Measurements from ENCODE around the gene TMEM69.
"Not testable (repeated sequence)": the region's sequence is repeated elsewhere in the genome, so short reads cannot be mapped to it uniquely, and the experiment has no call there.

TMEM69 gene

DNA sequence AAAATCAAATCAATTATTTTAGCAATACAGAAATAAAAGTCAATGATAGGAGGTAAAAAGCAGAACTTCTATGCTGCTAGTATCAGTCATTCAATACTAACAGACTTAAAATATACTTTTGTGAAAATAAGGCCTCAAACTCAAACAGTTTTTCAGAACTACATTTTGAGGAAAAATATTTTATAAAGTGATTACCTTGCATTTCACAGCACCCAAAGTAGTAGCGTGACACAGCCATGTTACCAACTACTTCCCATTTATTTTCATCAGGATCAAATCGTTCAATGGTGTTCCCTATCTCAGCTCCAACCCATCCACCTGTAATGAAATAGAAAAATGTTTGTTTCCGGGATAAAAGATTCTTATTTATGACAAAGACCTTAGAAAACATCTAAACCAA is 28.7 kb downstream of the TMEM69 start:
- TF ChIP-seq, protein P1, sequence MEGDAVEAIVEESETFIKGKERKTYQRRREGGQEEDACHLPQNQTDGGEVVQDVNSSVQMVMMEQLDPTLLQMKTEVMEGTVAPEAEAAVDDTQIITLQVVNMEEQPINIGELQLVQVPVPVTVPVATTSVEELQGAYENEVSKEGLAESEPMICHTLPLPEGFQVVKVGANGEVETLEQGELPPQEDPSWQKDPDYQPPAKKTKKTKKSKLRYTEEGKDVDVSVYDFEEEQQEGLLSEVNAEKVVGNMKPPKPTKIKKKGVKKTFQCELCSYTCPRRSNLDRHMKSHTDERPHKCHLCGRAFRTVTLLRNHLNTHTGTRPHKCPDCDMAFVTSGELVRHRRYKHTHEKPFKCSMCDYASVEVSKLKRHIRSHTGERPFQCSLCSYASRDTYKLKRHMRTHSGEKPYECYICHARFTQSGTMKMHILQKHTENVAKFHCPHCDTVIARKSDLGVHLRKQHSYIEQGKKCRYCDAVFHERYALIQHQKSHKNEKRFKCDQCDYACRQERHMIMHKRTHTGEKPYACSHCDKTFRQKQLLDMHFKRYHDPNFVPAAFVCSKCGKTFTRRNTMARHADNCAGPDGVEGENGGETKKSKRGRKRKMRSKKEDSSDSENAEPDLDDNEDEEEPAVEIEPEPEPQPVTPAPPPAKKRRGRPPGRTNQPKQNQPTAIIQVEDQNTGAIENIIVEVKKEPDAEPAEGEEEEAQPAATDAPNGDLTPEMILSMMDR (IDR thresholded peaks at IDR 0.05; ENCODE audit: control insufficient read depth, insufficient read depth, low read depth, low read length, missing control alignments): no peak
- H3K4me3 ChIP-seq (ENCODE audit: control insufficient read depth, low read depth, low read length): no peak overlapping the region
- DNase-seq (ENCODE audit: low read depth): no peak

DNA sequence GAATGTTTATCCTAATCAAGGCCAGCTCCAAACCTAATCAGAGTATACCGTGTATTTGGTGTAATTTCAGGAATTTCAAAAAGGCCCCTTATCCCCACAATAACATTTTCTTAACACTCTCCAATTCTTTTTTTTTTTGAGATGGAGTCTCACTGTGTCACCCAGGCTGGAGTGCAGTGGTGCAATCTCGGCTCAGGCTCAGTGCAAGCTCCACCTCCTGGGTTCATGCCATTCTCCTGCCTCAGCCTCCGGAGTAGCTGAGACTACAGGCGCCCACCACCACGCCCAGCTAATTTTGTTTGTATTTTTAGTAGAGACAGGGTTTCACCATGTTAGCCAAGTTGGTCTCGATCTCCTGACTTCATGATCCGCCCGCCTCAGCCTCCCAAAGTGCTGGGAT is 29.4 kb downstream of the TMEM69 start:
- H3K4me3 ChIP-seq (ENCODE audit: control insufficient read depth, low read depth, low read length); DNase-seq (ENCODE audit: low read depth): not testable (repeated sequence)

GRCh38 chr1:45718289-45718688 is 30.3 kb downstream of the TMEM69 start:
- H3K4me3 ChIP-seq (ENCODE audit: control insufficient read depth, low read depth, low read length): no peak overlapping the region
- no peak for DNase-seq (ENCODE audit: low read depth)
- TF ChIP-seq, protein P1 (IDR thresholded peaks at IDR 0.05; ENCODE audit: control insufficient read depth, insufficient read depth, low read depth, low read length, missing control alignments): no peak

DNA sequence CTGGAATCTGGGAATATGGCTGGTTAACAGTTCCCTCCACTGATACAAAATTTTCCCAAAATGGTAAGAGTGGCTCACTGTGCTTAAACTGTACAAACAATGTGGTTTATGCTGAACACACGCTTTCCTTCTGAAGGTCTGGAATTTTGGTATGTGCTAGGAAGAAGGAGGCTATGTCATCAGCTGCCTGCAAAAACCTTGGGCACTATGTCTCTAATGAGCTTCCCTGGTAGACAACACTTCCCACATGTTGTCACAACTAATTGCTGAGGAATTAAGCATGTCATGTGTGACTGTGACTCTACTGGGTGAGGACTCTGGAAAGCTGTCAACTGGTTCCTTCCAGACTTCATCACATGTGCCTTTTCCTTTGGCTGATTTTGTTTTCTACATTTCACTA is 33.2 kb downstream of the TMEM69 start:
- DNase-seq (ENCODE audit: low read depth): no peak
- TF ChIP-seq, protein P1 (IDR thresholded peaks at IDR 0.05; ENCODE audit: control insufficient read depth, insufficient read depth, low read depth, low read length, missing control alignments): no peak
- H3K4me3 ChIP-seq (ENCODE audit: control insufficient read depth, low read depth, low read length): no peak overlapping the region

GRCh38 chr1:45722809-45723208 is 34.8 kb downstream of the TMEM69 start:
- no peak for DNase-seq (ENCODE audit: low read depth)
- H3K4me3 ChIP-seq (ENCODE audit: control insufficient read depth, low read depth, low read length): no peak overlapping the region
- TF ChIP-seq, protein P1 (IDR thresholded peaks at IDR 0.05; ENCODE audit: control insufficient read depth, insufficient read depth, low read depth, low read length, missing control alignments): no peak

DNA sequence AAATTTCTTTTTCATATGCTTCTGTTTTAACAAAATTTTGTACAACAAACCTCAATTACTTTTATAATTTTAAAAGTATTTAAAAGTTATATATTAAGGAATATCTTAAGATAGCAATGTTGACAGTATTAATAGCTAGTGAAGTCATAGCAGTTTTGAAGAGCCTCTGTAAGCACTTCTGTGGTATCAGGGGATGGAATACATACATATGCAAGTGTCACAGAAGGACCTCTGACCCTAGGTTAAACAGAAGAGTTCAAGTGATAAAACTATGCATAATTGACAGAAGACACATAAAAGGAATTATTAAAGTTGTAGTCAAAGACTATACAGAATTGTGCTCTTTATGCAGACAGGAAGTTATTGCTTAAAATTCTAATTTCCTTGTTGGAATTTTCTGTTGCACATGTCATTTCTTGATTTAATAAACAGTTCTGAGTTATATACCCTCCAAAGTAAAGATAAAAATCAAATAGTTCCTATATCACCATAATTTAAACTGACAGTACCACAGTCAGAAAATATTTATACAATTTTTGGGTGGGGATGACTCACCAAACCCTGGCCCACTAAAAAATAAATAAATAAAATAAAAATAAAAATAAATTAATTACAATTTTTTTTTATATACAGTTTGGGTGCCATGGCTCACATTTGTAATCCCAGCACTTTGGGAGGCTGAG is 35.4 kb downstream of the TMEM69 start:
- H3K4me3 ChIP-seq (ENCODE audit: control insufficient read depth, low read depth, low read length): no peak overlapping the region
- TF ChIP-seq, protein P1 (IDR thresholded peaks at IDR 0.05; ENCODE audit: control insufficient read depth, insufficient read depth, low read depth, low read length, missing control alignments): no peak
- DNase-seq (ENCODE audit: low read depth): no peak

DNA sequence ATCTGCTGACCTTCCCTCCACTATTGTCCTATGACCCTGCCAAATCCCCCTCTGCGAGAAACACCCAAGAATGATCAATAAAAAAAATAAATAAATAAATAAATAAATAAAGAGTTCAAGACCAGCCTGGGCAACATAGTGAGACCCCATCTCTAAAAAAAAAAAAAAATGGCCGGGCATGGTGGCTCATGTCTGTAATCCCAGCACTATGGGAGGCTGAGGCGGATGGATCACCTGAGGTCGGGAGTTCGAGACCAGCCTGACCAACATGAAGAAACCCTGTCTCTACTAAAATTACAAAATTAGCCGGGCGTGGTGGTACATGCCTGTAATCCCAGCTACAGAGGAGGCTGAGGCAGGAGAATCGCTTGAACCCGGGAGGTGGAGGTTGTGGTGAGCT is 38.0 kb downstream of the TMEM69 start:
- DNase-seq (ENCODE audit: low read depth); H3K4me3 ChIP-seq (ENCODE audit: control insufficient read depth, low read depth, low read length): not testable (repeated sequence)

Data from AG09309 (cell line).